Stimulated activated naive CD4-positive, alpha-beta T cell (primary cell): ENCODE measurements around the gene KDM5A.

Source experiments
- DNase-seq, 6 experiments: peaks; one replicate each; lab custom pipeline; 2025; lab: John Stamatoyannopoulos, UW

Gene KDM5A

DNA sequence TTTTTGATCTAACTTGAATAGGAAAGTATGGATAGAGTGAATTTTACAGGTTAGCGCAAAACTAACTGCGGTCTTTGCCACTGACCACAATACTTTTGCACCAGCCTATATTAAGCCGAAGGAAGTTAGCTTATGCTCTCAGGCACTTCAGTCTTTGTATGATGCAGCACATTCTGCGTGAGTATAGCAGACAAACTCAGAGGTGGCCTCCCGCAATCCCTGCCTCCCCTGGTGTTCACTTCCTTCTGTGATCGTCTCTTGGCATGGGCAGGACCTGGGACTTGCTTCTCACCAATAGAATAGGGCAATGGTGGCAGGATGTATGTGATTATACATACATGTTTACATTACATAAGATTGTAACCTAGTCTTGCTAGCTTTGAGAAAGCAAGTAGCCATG lies 116.2 kb downstream of the KDM5A start:
- no peak for DNase-seq

DNA sequence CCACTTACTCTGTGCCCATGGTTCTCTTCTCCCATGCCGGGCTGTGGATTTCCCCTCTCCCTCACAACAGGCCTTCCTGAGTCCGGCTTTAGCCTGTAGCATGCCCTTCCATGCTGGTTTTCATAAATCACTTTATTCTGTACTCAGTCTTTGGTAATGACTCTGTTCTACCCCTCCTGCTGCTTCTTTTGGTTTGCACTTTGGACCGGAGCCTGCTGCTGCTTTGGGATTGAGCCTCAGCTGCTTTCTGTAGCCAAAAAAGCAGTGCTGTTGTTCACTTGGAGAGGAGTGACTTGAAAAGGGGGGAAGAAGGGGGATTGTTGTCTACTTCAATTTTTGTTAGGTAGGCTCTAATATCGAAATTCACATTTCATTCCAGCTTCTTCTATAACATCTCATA lies 118.0 kb downstream of the KDM5A start:
- no peak for DNase-seq

DNA sequence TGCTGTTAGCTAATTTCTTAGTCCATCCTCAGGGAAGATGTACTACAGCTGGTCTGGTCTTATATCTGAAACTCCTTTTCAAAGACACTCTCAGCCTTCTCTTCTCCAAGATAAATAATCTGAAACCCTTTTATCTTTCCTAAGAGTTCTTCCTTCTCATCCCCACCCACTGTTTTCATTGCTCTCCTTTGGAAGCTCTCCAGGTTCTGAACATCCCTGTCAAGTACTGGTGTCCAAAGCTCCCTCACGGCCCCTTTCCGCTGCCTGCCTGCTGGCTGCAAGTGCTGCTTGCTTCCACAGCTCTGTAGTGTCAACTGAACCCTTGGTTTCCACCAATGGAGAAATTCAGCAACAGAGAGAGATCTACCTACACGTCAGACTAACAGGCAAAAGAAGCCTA lies 119.9 kb downstream of the KDM5A start:
- no peak for DNase-seq

DNA sequence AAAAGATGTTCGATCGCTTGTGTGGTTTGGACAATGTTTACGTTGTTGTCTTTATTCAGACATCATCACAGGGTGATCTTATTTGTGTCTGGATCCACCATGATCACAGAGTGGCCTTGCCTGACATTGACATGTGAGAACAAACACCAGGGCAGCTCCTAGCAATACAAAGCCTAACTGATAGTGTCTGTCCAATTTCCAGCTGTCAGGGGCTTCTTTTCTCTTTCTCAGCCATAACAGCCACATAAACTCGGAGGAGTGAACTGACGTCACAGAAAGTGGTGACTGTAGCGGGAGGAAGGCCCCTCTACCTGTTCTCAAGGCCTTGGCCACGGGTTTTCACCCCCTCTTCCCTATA lies 120.7 kb downstream of the KDM5A start:
- no peak for DNase-seq

DNA sequence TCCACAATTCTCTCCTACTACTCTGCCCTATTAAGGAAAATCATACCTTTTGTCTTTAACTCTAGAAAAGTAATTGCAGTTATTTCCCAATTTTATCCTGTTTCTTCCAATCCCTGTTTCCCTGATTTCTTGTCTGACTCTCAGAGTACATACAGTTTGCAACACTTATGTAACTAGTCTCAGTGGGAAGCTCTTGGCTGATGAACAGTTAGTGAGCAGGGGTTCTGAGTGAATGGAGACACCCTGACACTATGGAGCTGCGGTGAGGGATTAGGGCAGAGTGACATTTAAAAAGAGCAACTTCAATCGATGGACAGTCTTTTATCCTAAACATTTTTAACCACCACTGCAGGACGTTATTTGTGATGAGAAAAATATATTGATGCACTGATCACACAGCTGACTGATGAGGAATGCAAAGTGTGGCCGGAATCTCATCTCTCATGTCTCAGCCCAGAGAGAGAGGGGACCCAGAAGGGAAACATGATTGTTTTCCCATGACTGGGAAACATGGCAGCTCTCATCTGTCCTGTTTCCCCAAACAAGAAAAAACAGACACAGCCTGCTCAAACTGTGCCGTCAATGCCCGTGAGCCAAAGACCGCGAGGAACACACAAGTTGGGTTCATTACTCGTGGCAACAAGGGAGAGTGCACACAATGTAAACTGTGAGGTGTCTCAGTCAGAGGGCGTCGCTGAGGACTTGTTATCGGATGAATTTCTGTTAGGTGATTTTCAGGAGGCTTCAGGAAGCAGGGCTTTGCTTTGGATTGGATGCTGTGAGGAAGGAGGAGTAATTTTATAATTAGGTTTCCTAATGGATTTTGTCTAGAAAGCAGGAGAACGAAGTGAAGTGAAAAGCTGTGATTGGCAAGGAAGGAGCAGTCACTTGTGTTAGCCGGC lies 121.3 kb downstream of the KDM5A start:
- DNase-seq, result no peak

DNA sequence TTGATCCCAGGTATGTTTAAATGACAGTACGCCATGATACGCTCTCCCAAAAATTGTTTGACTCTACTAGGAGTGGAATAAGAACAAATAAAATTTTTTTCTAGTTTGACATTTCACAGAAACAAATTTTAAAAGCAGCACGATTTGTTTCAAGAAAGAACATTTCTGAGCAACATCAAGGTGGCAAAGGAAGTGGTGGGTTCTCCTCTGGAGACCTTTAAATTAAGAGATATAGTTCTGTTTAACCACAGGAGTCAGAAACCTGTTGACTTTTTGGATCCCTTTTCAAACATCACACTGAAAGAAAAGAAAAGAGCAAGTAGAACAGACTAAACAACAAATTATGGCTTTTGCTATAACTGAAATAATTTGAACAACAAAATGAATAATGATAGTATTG lies 124.0 kb downstream of the KDM5A start:
- peak in 1 of 6 experiments; percentile 4 for DNase-seq

DNA sequence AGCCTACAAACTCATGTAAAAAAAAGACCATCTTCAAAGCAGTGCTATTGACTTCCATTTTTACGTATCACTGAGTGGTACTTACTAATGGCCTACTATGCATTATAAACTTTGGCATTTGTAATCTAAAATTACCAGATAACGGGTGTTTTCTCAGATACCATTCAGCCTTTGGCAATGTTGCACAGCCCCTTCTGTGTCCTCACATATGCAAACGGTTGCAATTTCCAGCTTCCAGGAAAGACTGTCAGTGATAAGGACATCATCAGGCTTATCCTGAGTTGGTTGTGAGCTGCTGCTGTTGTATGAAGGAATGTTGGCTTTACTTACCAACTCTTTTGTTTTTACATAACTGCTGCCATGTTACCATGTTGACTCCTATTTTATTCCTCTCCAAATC lies 124.9 kb downstream of the KDM5A start:
- no peak for DNase-seq

DNA sequence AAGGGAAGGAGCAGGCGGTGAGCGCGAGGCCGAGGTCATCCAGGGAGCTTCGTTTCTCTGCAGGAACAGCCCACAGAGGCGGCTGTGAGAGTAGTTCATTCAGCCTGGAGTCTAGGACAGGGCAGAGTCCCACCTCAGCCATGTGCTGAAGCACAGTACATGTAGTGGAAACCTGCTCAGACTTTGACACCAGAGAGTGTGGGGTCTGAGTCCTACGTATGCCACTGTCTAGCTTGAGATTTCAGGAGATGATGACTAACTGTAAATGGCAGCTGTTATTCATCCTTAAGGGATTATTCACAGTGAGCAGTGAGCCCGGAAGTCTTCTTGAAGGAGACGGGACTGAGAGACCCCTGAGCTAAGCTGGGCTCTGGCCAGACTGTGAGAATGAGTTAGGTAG lies 125.5 kb downstream of the KDM5A start:
- no peak for DNase-seq

DNA sequence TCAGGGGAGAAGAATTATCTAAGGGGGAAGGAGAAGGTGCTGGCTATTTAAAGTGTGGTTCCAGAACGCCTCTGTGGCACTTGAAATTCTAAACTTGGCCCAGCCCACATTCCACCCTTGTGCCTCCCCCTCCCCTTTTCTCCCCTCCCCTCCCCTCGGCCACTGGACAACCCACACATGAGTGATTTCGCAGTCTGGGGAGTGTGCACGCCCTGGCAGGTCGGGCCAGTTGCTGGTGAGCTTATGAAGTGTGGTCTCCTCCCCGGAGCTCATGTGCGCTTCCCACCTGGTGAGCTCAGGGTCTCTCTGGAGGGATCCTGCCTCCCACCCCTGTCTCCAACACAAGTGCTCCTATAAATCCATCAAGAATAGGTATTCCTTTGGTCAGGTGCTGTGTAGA lies 126.3 kb downstream of the KDM5A start, which contains the start of gene SLC6A13:
Gene SLC6A13 (minus strand): TSS at position 20 of the 400 bp plus-strand sequence. CDS start 2,784 bp downstream, outside the sequence.
- DNase-seq, result no peak

DNA sequence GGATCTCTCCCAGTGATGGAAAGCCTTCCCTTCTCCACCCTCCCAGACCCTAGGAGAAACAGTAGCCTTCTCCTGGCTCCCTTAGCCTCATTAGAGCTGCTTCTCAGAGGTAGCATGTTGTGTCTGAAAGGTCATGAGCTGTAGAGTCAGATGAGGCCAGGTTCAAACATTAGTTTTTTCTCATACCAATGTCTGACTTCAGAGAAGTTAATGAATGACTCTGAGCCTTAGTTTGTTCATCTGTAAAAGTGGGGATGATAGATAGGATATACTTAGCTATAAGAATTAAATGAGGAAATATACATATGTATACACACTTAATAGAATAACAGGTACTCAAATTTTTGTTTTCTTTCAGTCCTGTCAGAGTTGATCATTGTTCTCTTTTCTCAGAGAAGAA lies 127.0 kb downstream of the KDM5A start:
- DNase-seq, result no peak

DNA sequence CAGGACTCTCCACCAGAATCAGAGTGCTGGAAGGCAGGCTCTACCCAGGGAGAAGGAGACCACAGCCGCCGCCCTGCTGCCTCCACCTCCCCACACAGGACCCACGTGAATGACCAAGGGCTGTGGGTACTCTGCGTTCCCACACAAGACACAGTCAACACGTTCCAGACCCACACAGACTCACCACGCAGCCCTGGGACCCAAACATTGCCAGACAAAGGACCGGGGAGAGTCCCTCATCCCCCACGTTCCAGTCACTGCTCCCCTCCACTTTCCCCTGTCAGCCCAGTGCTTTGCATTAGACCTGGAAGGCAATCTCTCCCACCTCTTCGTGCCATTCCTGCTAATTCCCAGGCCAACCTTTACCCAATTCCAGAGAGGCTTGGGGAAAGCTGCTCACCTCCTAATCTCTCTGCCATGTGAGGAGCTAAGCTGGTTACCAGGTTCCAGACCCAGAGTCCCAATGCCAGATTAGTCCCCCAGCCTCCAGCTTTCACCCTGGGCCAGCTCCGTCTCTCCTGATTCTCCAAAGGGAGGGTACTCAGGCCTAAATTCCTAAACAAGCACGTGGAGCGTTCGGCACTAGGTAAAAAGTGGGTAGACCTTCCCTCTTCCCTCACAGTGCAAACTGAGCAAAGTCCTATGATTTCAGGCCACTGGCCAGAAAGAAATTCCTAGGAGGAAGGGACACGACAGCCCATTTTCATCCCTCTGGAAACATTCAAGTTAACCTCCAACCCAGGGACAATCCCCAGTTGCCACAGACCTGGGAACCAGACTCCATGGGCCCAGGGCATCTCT lies 131.4 kb downstream of the KDM5A start:
- no peak for DNase-seq

DNA sequence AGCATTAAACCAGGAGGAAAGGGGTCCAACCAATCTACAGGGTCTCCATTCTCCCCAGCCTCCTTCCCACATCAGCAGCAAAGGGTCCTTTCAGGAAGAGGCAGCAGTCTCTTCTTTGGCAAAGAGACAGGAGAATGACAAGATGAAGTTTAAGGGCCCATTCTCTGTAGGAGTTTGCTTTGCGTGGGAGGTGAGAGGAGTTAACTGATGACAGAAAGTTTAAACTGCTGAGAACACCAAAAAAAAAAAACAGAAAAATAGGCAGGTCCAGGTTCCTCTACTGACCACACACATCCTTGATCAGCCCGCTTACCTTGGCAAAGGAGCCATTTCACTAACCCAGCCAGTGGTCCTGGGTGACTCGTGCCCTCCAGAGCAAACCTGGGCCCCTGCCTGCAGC lies 132.2 kb downstream of the KDM5A start:
- no peak for DNase-seq

DNA sequence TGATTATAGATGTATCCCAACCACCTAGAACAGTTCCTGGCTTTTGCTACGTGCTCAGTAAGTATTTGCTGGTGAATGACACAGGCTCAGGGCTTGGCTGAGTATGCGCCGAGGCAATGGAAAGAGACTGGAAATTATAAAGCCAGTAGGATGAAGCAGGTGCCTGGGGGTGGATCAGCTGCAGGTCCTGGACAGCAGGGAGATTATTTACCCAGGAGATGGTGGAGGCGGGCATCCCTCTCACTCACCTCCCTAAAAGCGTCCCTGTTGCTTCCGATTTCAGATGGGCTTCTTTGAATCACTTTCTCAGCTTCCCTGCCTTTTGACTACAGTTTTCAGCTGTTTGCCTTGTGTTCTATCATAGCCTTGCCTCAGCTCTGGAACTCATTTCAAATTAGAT lies 132.9 kb downstream of the KDM5A start:
- DNase-seq, result no peak

DNA sequence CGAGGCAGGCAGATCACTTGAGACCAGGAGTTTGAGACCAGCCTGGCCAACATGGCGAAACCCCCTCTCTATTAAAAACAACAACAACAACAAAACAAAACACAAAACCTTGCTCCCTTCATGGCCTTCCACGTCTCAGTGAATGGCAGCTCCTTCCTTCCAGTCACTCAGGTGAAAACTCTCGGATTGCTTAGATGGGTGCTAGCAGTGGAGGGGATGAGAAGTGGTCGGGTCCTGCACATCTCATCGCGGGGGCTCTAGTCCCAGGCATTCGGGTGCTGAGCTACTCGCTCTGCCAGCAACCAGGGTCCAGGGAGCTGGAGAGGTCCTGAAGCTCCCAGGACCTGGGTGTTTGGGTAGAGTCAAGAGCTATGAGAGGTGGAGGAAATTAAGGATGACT lies 134.2 kb downstream of the KDM5A start:
- DNase-seq, result no peak

DNA sequence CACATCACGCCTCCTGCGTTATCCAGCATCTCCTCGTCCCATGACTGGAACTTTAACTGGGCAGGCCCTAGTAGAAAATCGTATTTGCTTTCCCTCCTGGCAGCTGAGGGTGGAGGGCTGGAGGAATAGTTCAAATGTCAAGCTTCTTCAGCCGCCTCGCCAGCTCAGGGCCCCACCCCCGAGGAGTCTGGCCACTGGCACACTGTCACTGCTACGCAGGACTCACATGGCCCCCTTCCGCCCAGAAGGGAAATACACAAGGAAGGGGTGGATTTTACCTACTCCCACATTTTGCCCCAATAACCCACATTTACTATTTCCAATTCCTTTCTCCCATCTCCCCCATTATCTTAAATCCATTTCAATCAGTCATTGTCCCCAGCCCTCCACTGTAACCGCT lies 135.1 kb downstream of the KDM5A start:
- no peak for DNase-seq

DNA sequence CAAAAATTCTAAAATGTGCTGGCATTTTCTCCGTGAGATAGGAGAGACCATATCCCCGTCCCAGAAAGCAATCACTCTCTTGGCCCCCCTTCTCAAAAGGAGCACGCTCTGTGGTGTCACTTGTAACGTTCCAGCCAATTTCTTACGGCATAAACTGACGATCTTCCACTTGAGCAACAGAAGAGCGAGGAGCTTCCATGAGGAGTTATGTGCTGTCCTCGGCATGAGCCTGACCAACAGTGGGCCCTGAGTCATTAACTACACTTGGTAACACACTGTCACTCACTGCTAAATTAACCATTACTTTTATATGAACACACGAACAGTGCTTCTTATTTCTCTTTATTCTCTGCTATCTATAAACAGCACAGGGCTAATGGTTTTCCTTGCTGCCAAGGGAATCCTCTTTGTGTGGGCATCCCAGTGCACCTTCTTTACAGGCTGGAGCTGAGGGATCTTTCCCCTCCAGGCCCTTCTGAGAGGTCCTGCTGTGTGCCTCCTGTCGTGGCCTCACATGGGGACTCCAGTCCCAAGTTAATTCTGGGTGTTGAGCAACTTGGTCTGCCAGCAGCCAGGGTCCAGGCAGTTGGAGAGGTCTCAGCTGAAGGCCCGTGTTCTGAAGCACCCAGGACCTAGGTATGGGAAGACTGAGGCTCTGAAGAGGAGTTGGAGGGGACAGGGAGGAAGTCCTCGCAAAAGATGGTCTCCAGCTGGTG lies 135.8 kb downstream of the KDM5A start:
- no peak for DNase-seq

DNA sequence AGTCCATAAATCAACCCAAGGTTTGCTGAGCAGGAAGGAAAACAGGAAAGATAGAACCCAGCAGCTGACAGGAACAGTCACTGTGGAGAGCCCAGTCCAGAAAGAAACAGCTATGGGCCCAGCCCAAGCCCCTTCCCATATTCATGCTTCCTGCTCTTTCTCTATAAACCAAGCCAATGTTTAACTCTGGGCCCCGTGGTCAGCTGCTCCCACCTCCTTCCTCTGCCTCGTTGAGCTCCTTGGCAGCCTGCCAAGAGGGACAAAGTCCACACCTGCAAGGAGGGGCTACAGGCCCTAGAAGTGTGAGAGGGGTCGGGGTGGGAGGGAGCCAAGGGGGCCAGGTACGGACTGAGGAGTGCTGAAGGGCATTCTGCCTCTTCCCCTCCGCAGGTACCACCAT lies 136.5 kb downstream of the KDM5A start:
- no peak for DNase-seq

DNA sequence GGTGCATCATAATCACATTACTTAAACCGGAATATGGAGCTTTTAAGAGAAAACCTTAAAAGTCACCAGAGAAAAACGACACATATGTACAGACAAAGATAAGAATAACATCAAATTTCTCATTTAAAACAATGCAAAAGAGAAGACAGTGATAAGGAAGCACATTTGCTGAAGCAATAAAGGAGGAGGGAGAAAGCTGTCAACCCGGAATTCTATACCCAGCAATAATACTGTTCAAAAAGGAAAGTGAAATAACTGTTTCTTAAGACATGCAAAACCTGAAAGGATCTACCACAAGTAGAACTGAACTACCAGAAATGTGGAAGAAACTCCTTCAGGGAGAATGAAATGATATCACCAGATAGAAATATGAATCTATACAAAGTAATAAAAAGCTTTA lies 141.8 kb downstream of the KDM5A start:
- no peak for DNase-seq

DNA sequence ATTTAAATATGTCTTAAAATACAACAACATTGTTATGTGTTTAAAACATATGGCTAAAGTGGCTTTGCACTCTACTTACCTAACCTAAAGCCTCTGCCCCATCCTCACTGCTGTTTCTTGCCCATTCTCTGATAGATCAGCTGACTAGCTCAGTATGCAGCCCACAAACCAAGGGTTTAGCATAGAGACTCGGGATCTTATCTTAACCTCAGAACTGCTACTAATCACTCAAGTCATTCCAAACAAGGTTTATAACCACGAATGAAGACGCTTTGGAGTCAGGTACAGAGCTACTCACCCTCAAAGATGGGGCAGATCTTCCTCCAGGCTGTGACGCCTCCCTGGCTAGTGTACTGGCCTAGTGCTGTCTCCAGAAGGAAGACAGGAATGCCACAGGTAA lies 145.7 kb downstream of the KDM5A start:
- no peak for DNase-seq

DNA sequence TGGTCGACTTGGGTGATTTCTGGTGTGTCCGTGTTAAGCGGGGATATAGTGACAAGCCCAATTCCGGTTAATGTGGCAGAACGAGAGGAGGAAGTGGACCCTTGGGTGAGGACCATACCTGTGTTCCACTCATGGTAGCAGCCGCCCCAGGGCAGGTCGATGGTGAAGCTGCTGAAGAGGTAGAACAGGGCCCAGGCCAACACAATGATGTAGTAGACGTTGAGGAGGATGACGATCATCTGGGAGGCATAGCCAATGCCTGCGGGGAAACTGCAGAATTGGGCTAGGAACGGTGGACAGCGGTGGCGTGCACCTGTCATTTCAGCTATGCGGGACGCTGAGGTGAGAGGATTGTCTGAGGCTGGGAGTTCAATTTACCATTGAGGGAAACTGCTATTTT lies 146.6 kb downstream of the KDM5A start:
- DNase-seq, result no peak

DNA sequence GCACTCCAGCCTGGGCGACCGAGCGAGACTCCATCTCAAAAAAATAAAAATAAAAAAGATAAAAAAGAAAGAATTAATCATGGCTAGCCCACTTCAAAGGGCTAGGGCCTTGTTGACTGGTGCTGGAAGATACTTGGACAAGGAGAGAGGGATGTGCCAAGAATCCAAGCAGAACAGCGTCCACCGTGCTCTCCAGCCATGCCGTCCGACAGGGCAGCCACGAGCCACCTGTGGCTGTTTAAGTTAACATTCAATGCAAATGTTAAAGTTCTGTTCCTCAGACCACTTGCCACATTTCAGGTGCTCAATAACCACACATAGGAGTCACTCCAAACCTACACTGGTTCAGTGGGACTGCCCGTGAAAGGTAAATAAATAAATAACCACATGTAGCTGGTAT lies 147.9 kb downstream of the KDM5A start:
- no peak for DNase-seq

DNA sequence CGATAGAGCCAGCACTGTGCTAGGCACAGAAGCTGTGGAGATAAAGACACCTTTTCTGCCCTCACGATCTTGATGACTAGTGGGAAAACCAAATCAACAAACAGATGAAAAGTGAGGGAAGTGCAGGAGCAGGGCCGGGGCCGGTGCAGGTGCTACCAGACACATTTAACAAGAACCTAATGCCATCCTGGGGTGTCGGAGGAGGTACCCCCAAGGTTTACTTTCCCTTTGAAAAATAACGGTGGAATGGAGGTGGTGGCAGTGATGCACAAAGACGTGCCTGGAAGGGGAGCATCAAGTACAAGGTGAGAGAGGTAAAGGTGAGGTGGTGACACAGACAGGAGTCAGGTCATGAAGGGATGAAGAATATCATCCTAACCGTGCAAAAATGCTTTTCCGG lies 148.6 kb downstream of the KDM5A start:
- DNase-seq, result no peak
